AG10803 (cell line): ENCODE results near the gene CES1.
A peak's percentile ranks its signal among the peaks of the same experiment; 100 is the strongest.

Experiments used
- DNase-seq: peaks from one replicate; pipeline ENCODE4 v3.0.0; 2010; ENCODE audit warnings: low read depth
- H3K4me3 ChIP-seq: 2 replicates; pipeline ENCODE4 v1.5.1; 2011; ENCODE audit warnings: mild to moderate bottlenecking, low read length, control low read depth
- CTCF ChIP-seq: conservative IDR thresholded peaks from 2 replicates; pipeline ENCODE4 v1.5.1; 2011; ENCODE audit warnings: mild to moderate bottlenecking, low read length, control low read depth, inconsistent platforms

The CES1 gene

GRCh38 chr16:55832773-55833691 is at the start of gene CES1:
TSS of gene CES1 (minus strand) at chr16:55833096. CDS start at chr16:55833055, 41 bp downstream.
- no peak for DNase-seq
- H3K4me3 ChIP-seq = no peak within 1 kb of the TSS; the same call in 1 of the 2 replicates
- no peak for TF ChIP-seq CTCF

GRCh38 chr16:55876854-55877253 is 44.0 kb upstream of the CES1 start:
- DNase-seq = peak; percentile 1
- TF ChIP-seq CTCF = no peak
- H3K4me3 ChIP-seq = no peak overlapping the region

GRCh38 chr16:55875273-55875672 is 42.4 kb upstream of the CES1 start, which contains the start of gene CES5A:
TSS of gene CES5A (minus strand) at chr16:55875373. CDS start at chr16:55875221, 152 bp downstream.
- no peak for TF ChIP-seq CTCF
- no peak for DNase-seq
- no peak within 1 kb of the TSS for H3K4me3 ChIP-seq

- H3K4me3 ChIP-seq = no peak overlapping the region
- no peak for TF ChIP-seq CTCF
- no peak for DNase-seq
Observed at GRCh38 chr16:55873122-55873521, 40.2 kb upstream of the CES1 start.

- no peak overlapping the region for H3K4me3 ChIP-seq
- TF ChIP-seq CTCF = no peak
- DNase-seq = no peak
Observed at GRCh38 chr16:55872130-55872529, 39.2 kb upstream of the CES1 start.

- no peak for TF ChIP-seq CTCF
- no peak overlapping the region for H3K4me3 ChIP-seq
- DNase-seq = no peak
Observed at GRCh38 chr16:55871411-55872038, 38.6 kb upstream of the CES1 start.
